HepG2 (cell line): ENCODE results near the gene COPS8. TPM values are rescaled to one million over a fixed set of nuclear protein-coding genes. Genes with fewer than 3 reads are reported as not detected.

Source experiments
- ARNTL ChIP-seq: sonication (generic); formaldehyde crosslinking; IDR thresholded peaks from 2 replicates; pipeline ENCODE4 v1.4.0; 2020; ENCODE audit warnings: mild to moderate bottlenecking, missing genetic modification reagents
- ATF1 ChIP-seq: IDR thresholded peaks from 2 replicates; pipeline ENCODE4 v1.6.1; 2016; ENCODE audit warnings: mild to moderate bottlenecking, control low read depth
- BATF2 ChIP-seq: sonication (generic); formaldehyde crosslinking; IDR thresholded peaks from 2 replicates; pipeline ENCODE4 v1.8.0; 2022; ENCODE audit warnings: mild to moderate bottlenecking, missing genetic modification reagents, moderate library complexity
- DPF2 ChIP-seq: sonication (generic); formaldehyde crosslinking; IDR thresholded peaks from 2 replicates; pipeline ENCODE4 v1.4.0; 2020; ENCODE audit warnings: mild to moderate bottlenecking, low read depth, missing genetic modification reagents, borderline replicate concordance
- EZH2 ChIP-seq: conservative IDR thresholded peaks from 2 replicates; pipeline ENCODE4 v1.6.1; 2012; ENCODE audit warnings: mild to moderate bottlenecking, low read depth, low read length, moderate library complexity
- GATA4 ChIP-seq: sonication (generic); IDR thresholded peaks from 2 replicates; pipeline ENCODE4 v1.6.1; 2016; ENCODE audit warnings: antibody characterized with exemption, low read depth, borderline replicate concordance
- HMG20A ChIP-seq: IDR thresholded peaks from 2 replicates; pipeline ENCODE4 v1.6.1; 2016; ENCODE audit warnings: borderline replicate concordance
- HOXD1 ChIP-seq: sonication (generic); formaldehyde crosslinking; IDR thresholded peaks from 2 replicates; pipeline ENCODE4 v1.5.0; 2020; ENCODE audit warnings: missing genetic modification reagents
- KDM4B ChIP-seq: sonication (generic); formaldehyde crosslinking; IDR thresholded peaks from 2 replicates; pipeline ENCODE4 v1.4.0; 2020; ENCODE audit warnings: missing genetic modification reagents
- NPAS2 ChIP-seq: sonication (generic); formaldehyde crosslinking; IDR thresholded peaks from 2 replicates; pipeline ENCODE4 v1.8.0; 2022; ENCODE audit warnings: mild to moderate bottlenecking, missing genetic modification reagents, borderline replicate concordance
- POGZ ChIP-seq: sonication (generic); formaldehyde crosslinking; IDR thresholded peaks from 2 replicates; pipeline ENCODE4 v1.4.0; 2020; ENCODE audit warnings: mild to moderate bottlenecking, missing genetic modification reagents
- POLR2G ChIP-seq: fragments of 200-400 bp; formaldehyde crosslinking; IDR thresholded peaks from 2 replicates; pipeline ENCODE4 v1.6.1; 2018; ENCODE audit warnings: mild to moderate bottlenecking, low read depth, low read length, moderate library complexity
- RFXAP ChIP-seq: sonication (generic); formaldehyde crosslinking; IDR thresholded peaks from 2 replicates; pipeline ENCODE4 v1.4.0; 2020; ENCODE audit warnings: missing genetic modification reagents, borderline replicate concordance
- SMYD3 ChIP-seq: sonication (generic); formaldehyde crosslinking; IDR thresholded peaks from 2 replicates; pipeline ENCODE4 v1.8.1; 2023; ENCODE audit warnings: mild to moderate bottlenecking, missing genetic modification reagents
- TARDBP ChIP-seq: sonication (generic); formaldehyde crosslinking; IDR thresholded peaks from 2 replicates; pipeline ENCODE4 v1.8.0; 2022; ENCODE audit warnings: mild to moderate bottlenecking, missing genetic modification reagents
- TEAD2 ChIP-seq: sonication (generic); formaldehyde crosslinking; IDR thresholded peaks from 2 replicates; pipeline ENCODE4 v1.9.0; 2021; ENCODE audit warnings: missing genetic modification reagents
- ZBTB7A ChIP-seq: sonication (generic); formaldehyde crosslinking; IDR thresholded peaks from 2 replicates; pipeline ENCODE4 v1.8.0; 2022; ENCODE audit warnings: mild to moderate bottlenecking, missing genetic modification reagents
- ZNF224 ChIP-seq: sonication (generic); formaldehyde crosslinking; IDR thresholded peaks from 2 replicates; pipeline ENCODE4 v1.5.0; 2020; ENCODE audit warnings: mild to moderate bottlenecking, missing genetic modification reagents
- ZNF282 ChIP-seq: fragments of 450-650 bp; IDR thresholded peaks from 2 replicates; pipeline ENCODE4 v1.6.1; 2018; ENCODE audit not compliant: partially characterized antibody
- ZNF34 ChIP-seq: sonication (generic); formaldehyde crosslinking; IDR thresholded peaks from 2 replicates; pipeline ENCODE4 v1.4.0; 2020; ENCODE audit warnings: mild to moderate bottlenecking, missing genetic modification reagents, borderline replicate concordance
- ZNF616 ChIP-seq: sonication (generic); formaldehyde crosslinking; IDR thresholded peaks from 2 replicates; pipeline ENCODE4 v1.5.0; 2020; ENCODE audit warnings: low read depth, mild to moderate bottlenecking, missing genetic modification reagents
- ZNF75D ChIP-seq: sonication (generic); formaldehyde crosslinking; IDR thresholded peaks from 2 replicates; pipeline ENCODE4 v1.8.1; 2023; ENCODE audit warnings: missing genetic modification reagents, mild to moderate bottlenecking, borderline replicate concordance
- ZSCAN22 ChIP-seq: sonication (generic); formaldehyde crosslinking; IDR thresholded peaks from 2 replicates; pipeline ENCODE4 v1.4.0; 2020; ENCODE audit warnings: mild to moderate bottlenecking, missing genetic modification reagents
- polyA plus RNA-seq, 8 experiments: library from polyadenylated mRNA; depleted of rRNA in 3 of 8; stranded (reverse) in 7 of 8; unstranded in 1 of 8; fragments of >200 nt; fragmentation: Illumina TruSeq in 4 of 8; extraction: Trizol in 4 of 8; gene quantifications; 2 replicates each; pipeline versions ENCODE4 v1.2.1 to v1.2.3, GENCODE V29; 2011 to 2016; ENCODE audit warnings: low read depth in 4 of 8, missing spikeins in 1 of 8, mixed read lengths in 1 of 8; ENCODE audit not compliant: insufficient read depth in 1 of 8
- total RNA-seq, 5 experiments: library from RNA; depleted of rRNA; stranded (reverse); fragments of >200 nt; fragmentation: Illumina TruSeq; extraction: Trizol; gene quantifications; 2 replicates each; pipeline ENCODE4 v1.2.3, GENCODE V29; 2016; ENCODE audit warnings: low read depth in 1 of 5
- TF ChIP-seq, protein P1 (sequence below): IDR thresholded peaks from 2 replicates; pipeline ENCODE4 v1.6.1; 2016; ENCODE audit warnings: mild to moderate bottlenecking, missing biosample characterization, missing genetic modification reagents
- TF ChIP-seq, protein P2 (sequence below): fragments of 450-650 bp; IDR thresholded peaks from 2 replicates; pipeline ENCODE4 v1.6.1; 2017; ENCODE audit warnings: mild to moderate bottlenecking

COPS8 gene
- total and polyA plus RNA-seq, 2 of the 13 experiments (the other 11 are each of a cell fraction or from before 2014, with no cell fraction given): 86.3 to 96.6 TPM

GRCh38 chr2:237075749-237076599 is 9.7 kb upstream of the COPS8 start (continued):
- TF ChIP-seq ZNF224 (CRISPR knock-in tag): no peak
- no peak; the same call in 1 of the 2 replicates for TF ChIP-seq SMYD3 (CRISPR knock-in tag)
- TF ChIP-seq TEAD2 (CRISPR knock-in tag): no peak
- TF ChIP-seq ZNF616: no peak
- TF ChIP-seq DPF2 (CRISPR knock-in tag): peak; percentile 77
- no peak for TF ChIP-seq ZNF34 (CRISPR knock-in tag)
- TF ChIP-seq, protein P1, sequence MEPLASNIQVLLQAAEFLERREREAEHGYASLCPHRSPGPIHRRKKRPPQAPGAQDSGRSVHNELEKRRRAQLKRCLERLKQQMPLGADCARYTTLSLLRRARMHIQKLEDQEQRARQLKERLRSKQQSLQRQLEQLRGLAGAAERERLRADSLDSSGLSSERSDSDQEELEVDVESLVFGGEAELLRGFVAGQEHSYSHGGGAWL: peak; percentile 30; the same call in 1 of the 2 replicates
- TF ChIP-seq POLR2G: peak; percentile 95
- no peak for TF ChIP-seq NPAS2
- TF ChIP-seq ZBTB7A (CRISPR knock-in tag): peak; percentile 46; the same call in 1 of the 2 replicates
- no peak for TF ChIP-seq ZNF75D (CRISPR knock-in tag)
- no peak for TF ChIP-seq ZNF282
- TF ChIP-seq POGZ (CRISPR knock-in tag): peak; percentile 88
- TF ChIP-seq ARNTL (CRISPR knock-in tag): 0 out of 2 replicates have a peak, but pooled peaks have one; percentile 46
- TF ChIP-seq GATA4: peak; percentile 64; the same call in 1 of the 2 replicates
- no peak for TF ChIP-seq ZSCAN22 (CRISPR knock-in tag)
- TF ChIP-seq RFXAP (CRISPR knock-in tag): peak; percentile 92; the same call in 1 of the 2 replicates
- no peak; the same call in 1 of the 2 replicates for TF ChIP-seq KDM4B (CRISPR knock-in tag)
- TF ChIP-seq, protein P2, sequence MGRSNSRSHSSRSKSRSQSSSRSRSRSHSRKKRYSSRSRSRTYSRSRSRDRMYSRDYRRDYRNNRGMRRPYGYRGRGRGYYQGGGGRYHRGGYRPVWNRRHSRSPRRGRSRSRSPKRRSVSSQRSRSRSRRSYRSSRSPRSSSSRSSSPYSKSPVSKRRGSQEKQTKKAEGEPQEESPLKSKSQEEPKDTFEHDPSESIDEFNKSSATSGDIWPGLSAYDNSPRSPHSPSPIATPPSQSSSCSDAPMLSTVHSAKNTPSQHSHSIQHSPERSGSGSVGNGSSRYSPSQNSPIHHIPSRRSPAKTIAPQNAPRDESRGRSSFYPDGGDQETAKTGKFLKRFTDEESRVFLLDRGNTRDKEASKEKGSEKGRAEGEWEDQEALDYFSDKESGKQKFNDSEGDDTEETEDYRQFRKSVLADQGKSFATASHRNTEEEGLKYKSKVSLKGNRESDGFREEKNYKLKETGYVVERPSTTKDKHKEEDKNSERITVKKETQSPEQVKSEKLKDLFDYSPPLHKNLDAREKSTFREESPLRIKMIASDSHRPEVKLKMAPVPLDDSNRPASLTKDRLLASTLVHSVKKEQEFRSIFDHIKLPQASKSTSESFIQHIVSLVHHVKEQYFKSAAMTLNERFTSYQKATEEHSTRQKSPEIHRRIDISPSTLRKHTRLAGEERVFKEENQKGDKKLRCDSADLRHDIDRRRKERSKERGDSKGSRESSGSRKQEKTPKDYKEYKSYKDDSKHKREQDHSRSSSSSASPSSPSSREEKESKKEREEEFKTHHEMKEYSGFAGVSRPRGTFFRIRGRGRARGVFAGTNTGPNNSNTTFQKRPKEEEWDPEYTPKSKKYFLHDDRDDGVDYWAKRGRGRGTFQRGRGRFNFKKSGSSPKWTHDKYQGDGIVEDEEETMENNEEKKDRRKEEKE: no peak
- TF ChIP-seq ATF1 (CRISPR knock-in tag): peak; percentile 78
- TF ChIP-seq BATF2 (CRISPR knock-in tag): no peak
- peak; percentile 25; the same call in 1 of the 2 replicates for TF ChIP-seq HOXD1 (CRISPR knock-in tag)
- TF ChIP-seq EZH2: no peak
- peak; percentile 94 for TF ChIP-seq TARDBP (CRISPR knock-in tag)
- peak; percentile 84; the same call in 1 of the 2 replicates for TF ChIP-seq HMG20A (CRISPR knock-in tag)
